ENCODE measurements around the gene TBC1D10A.
A peak's percentile ranks its signal among the peaks of the same experiment; 100 is the strongest.

Gene TBC1D10A, protein sequence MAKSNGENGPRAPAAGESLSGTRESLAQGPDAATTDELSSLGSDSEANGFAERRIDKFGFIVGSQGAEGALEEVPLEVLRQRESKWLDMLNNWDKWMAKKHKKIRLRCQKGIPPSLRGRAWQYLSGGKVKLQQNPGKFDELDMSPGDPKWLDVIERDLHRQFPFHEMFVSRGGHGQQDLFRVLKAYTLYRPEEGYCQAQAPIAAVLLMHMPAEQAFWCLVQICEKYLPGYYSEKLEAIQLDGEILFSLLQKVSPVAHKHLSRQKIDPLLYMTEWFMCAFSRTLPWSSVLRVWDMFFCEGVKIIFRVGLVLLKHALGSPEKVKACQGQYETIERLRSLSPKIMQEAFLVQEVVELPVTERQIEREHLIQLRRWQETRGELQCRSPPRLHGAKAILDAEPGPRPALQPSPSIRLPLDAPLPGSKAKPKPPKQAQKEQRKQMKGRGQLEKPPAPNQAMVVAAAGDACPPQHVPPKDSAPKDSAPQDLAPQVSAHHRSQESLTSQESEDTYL

GRCh38 chr22:30326706-30327362 is at the start of gene TBC1D10A:
Gene TBC1D10A, minus strand, starts transcription at chr22:30326941. Its CDS starts 60 bp downstream, at chr22:30326881.
- DNase-seq (ENCODE audit: low read depth), result peak; percentile 85
- TF ChIP-seq, protein P1, sequence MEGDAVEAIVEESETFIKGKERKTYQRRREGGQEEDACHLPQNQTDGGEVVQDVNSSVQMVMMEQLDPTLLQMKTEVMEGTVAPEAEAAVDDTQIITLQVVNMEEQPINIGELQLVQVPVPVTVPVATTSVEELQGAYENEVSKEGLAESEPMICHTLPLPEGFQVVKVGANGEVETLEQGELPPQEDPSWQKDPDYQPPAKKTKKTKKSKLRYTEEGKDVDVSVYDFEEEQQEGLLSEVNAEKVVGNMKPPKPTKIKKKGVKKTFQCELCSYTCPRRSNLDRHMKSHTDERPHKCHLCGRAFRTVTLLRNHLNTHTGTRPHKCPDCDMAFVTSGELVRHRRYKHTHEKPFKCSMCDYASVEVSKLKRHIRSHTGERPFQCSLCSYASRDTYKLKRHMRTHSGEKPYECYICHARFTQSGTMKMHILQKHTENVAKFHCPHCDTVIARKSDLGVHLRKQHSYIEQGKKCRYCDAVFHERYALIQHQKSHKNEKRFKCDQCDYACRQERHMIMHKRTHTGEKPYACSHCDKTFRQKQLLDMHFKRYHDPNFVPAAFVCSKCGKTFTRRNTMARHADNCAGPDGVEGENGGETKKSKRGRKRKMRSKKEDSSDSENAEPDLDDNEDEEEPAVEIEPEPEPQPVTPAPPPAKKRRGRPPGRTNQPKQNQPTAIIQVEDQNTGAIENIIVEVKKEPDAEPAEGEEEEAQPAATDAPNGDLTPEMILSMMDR (IDR thresholded peaks at IDR 0.05; ENCODE audit: low read depth, low read length, missing control alignments), result no peak
- H3K4me3 ChIP-seq (ENCODE audit: low read depth, low read length), result peak within 1 kb of the TSS; percentile 67

GRCh38 chr22:30375312-30375849 is 48.6 kb upstream of the TBC1D10A start:
- no peak overlapping the region for H3K4me3 ChIP-seq (ENCODE audit: low read depth, low read length)
- TF ChIP-seq, protein P1 (IDR thresholded peaks at IDR 0.05; ENCODE audit: low read depth, low read length, missing control alignments), result no peak
- no peak for DNase-seq (ENCODE audit: low read depth)

- no peak overlapping the region for H3K4me3 ChIP-seq (ENCODE audit: low read depth, low read length)
- TF ChIP-seq, protein P1 (IDR thresholded peaks at IDR 0.05; ENCODE audit: low read depth, low read length, missing control alignments), result no peak
- DNase-seq (ENCODE audit: low read depth), result no peak
Measured at GRCh38 chr22:30373331-30374325, 46.9 kb upstream of the TBC1D10A start.

DNA sequence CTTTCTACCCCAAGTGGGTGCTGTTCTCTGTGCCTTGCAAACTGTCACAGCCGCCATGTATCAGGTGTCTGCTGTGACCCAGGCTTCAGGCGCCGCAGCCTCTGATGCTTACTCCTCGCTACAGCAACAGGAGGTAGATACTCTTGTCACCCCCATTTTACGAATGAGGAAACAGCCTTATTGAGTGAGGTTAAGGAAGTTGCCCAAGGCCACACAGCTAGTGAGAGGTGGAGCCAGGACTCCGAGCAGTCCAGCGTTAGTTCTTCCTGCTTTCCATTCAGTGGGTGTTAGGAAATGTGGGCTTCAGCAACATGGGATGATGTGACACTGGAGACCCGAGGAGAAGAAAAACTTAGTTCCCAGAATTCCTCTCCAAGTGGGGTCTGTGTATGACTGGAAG is 46.2 kb upstream of the TBC1D10A start:
- no peak for DNase-seq (ENCODE audit: low read depth)
- H3K4me3 ChIP-seq (ENCODE audit: low read depth, low read length), result no peak overlapping the region
- TF ChIP-seq, protein P1 (IDR thresholded peaks at IDR 0.05; ENCODE audit: low read depth, low read length, missing control alignments), result no peak

DNA sequence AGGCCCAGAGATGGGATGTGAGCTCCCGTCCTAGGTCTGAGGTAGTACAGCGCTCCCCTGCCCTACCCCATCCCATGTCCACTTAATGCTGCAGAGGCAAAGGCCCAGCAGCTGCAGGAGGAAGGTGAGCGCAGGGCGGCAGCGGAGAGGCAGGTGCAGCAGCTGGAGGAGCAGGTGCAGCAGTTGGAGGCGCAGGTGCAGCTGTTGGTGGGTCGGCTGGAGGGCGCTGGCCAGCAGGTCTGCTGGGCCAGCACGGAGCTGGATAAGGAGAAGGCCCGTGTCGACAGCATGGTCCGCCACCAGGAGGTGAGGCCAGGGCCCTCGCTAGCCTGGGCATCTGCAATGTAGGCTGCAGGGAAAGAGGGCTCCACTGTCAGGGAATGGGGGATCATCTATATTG is 45.2 kb upstream of the TBC1D10A start:
- DNase-seq (ENCODE audit: low read depth), result no peak
- TF ChIP-seq, protein P1 (IDR thresholded peaks at IDR 0.05; ENCODE audit: low read depth, low read length, missing control alignments), result no peak

DNA sequence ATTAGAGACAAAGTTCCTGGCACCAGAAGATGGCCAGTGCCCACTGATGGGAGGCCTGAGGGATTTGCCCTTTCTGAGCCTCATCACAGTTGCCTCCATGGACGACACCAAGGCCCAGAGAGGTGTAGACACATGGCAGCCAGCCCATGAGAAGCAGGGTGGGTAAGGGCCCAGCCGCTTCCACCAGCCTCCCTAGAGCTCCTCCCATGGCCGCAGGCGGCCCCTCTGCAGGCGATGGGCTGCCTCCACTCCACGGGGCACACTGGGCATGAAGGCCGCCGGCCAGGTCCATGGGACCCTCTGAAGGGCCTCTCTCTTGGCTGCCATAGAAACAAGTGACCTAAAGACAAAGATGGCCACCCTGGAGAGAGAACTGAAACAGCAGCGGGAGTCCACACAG is 44.6 kb upstream of the TBC1D10A start:
- DNase-seq (ENCODE audit: low read depth), result no peak
- TF ChIP-seq, protein P1 (IDR thresholded peaks at IDR 0.05; ENCODE audit: low read depth, low read length, missing control alignments), result no peak
- no peak overlapping the region for H3K4me3 ChIP-seq (ENCODE audit: low read depth, low read length)

More for the DNA sequence above, 45.2 kb upstream of the TBC1D10A start:
- no peak overlapping the region for H3K4me3 ChIP-seq (ENCODE audit: low read depth, low read length)
